HepG2 (cell line): ENCODE results near the gene XRCC2. TPM values are rescaled to one million over a fixed set of nuclear protein-coding genes. Genes with fewer than 3 reads are reported as not detected.
"Not testable (repeated sequence)": the region's sequence is repeated elsewhere in the genome, so short reads cannot be mapped to it uniquely, and the experiment has no call there.

ENCODE experiments used
- ATAC-seq: fragments of 200-7000 bp; cut with Tn5 transposase; 3 replicates; pipeline ENCODE4 v1.9.1; 2020; ENCODE audit warnings: mild to moderate bottlenecking, moderate library complexity
- BruUV-seq: library from RNA; stranded (reverse); fragments of 400-500 nt; replicated peaks from 2 replicates; lab custom pipeline; 2021; lab: Mats Ljungman, UMichigan
- CTCF ChIA-PET: fragments of 300-600 bp; formaldehyde crosslinking; extraction: SDS; loops from one replicate; lab custom pipeline; 2021; ENCODE audit warnings: low total read pairs, inconsistent platforms, low intra/inter-chr PET ratio; lab: Yijun Ruan, JAX
- POLR2A ChIA-PET: fragments of 350-600 bp; sonication (Branson Sonifier 250); formaldehyde crosslinking; loops from one replicate; lab custom pipeline; 2020; ENCODE audit warnings: antibody characterized with exemption, inconsistent platforms; lab: Yijun Ruan, JAX
- DNase-seq: peaks from one replicate; pipeline ENCODE4 v3.0.0-alpha.2; 2015; ENCODE audit warnings: low spot score
- FAIRE-seq: peaks from 3 replicates; lab custom pipeline; 2011; peaks lifted over from hg19 to GRCh38; lab: Jason Lieb, UNC
- H2AFZ ChIP-seq: one replicate; pipeline ENCODE4 v1.6.1; 2011; ENCODE audit warnings: low read length, inconsistent platforms
- H3K27ac ChIP-seq: fragments of 300-600 bp; 3 replicates; pipeline ENCODE4 v1.8.0; 2011; ENCODE audit warnings: mixed run types, mild to moderate bottlenecking, mixed read lengths, low read length, inconsistent platforms; ENCODE audit not compliant: insufficient read depth; ENCODE audit errors: extremely low read length
- H3K27me3 ChIP-seq, 2 experiments: fragments of 200-600 bp in 1 of 2; 2 replicates in 1 of 2; 3 replicates in 1 of 2; pipeline versions ENCODE4 v1.6.0 to v1.8.0; 2011; ENCODE audit warnings: low read length in 2 of 2, mild to moderate bottlenecking in 2 of 2, moderate library complexity in 2 of 2, inconsistent platforms in 1 of 2; ENCODE audit not compliant: insufficient read depth in 2 of 2, control insufficient read depth in 1 of 2
- H3K36me3 ChIP-seq, 2 experiments: fragments of 200-600 bp in 1 of 2; replicated peaks in 1 of 2; 2 replicates in 1 of 2; 3 replicates in 1 of 2; pipeline versions ENCODE4 v1.5.1 to v1.8.0; 2011; ENCODE audit warnings: low read length in 2 of 2, inconsistent platforms in 1 of 2; ENCODE audit not compliant: insufficient read depth in 2 of 2, control insufficient read depth in 1 of 2
- H3K4me1 ChIP-seq: 2 replicates; pipeline ENCODE4 v1.5.1; 2012; ENCODE audit warnings: low read length, inconsistent platforms; ENCODE audit not compliant: insufficient read depth
- H3K4me2 ChIP-seq: 2 replicates; pipeline ENCODE4 v1.6.0; 2011; ENCODE audit warnings: low read depth, low read length, inconsistent platforms
- H3K4me3 ChIP-seq, 3 experiments: fragments of 200-600 bp in 1 of 3; sonication (generic), shearing (Covaris generic) in 1 of 3; replicated peaks in 1 of 3; 2 replicates each; pipeline ENCODE4 v1.5.1; 2011 to 2016; ENCODE audit warnings: low read length in 3 of 3, inconsistent platforms in 2 of 3, low read depth in 2 of 3, mild to moderate bottlenecking in 2 of 3, control low read depth in 1 of 3, mixed read lengths in 1 of 3; ENCODE audit not compliant: insufficient read depth in 1 of 3
- H3K79me2 ChIP-seq: one replicate; pipeline ENCODE4 v1.6.1; 2011; ENCODE audit warnings: low read length, inconsistent platforms; ENCODE audit not compliant: insufficient read depth
- H3K9ac ChIP-seq: 2 replicates; pipeline ENCODE4 v1.6.0; 2011; ENCODE audit warnings: mild to moderate bottlenecking, low read depth, low read length, inconsistent platforms; ENCODE audit not compliant: insufficient read depth
- H3K9me3 ChIP-seq: 2 replicates; pipeline ENCODE4 v1.5.1; 2012; ENCODE audit warnings: mild to moderate bottlenecking, low read length
- H4K20me1 ChIP-seq: 2 replicates; pipeline ENCODE4 v1.6.0; 2011; ENCODE audit warnings: inconsistent platforms, mild to moderate bottlenecking, low read length, moderate library complexity; ENCODE audit not compliant: insufficient read depth
- ARID5B ChIP-seq: IDR thresholded peaks from 2 replicates; pipeline ENCODE4 v1.4.0; 2020; ENCODE audit warnings: mild to moderate bottlenecking, missing genetic modification reagents
- BCL3 ChIP-seq: sonication (generic); formaldehyde crosslinking; IDR thresholded peaks from 2 replicates; pipeline ENCODE4 v1.5.1; 2020; ENCODE audit warnings: mild to moderate bottlenecking, missing genetic modification reagents, moderate library complexity
- CSRNP1 ChIP-seq: sonication (generic); formaldehyde crosslinking; IDR thresholded peaks from 2 replicates; pipeline ENCODE4 v1.8.1; 2023; ENCODE audit warnings: mild to moderate bottlenecking, missing genetic modification reagents
- GATAD2A ChIP-seq: IDR thresholded peaks from 2 replicates; pipeline ENCODE4 v1.6.1; 2016
- HNRNPK ChIP-seq: fragments of 200-400 bp; formaldehyde crosslinking; IDR thresholded peaks from 2 replicates; pipeline ENCODE4 v1.6.1; 2018; ENCODE audit warnings: low read length, low read depth, moderate library complexity, mild to moderate bottlenecking; ENCODE audit not compliant: poor library complexity, severe bottlenecking
- PCBP1 ChIP-seq: fragments of 200-400 bp; formaldehyde crosslinking; IDR thresholded peaks from 2 replicates; pipeline ENCODE4 v1.6.1; 2017; ENCODE audit warnings: mild to moderate bottlenecking, low read depth, low read length, borderline replicate concordance
- PCBP2 ChIP-seq: fragments of 200-400 bp; formaldehyde crosslinking; optimal IDR thresholded peaks from 2 replicates; pipeline ENCODE3; 2018; ENCODE audit warnings: low read length, low read depth; ENCODE audit not compliant: poor library complexity, severe bottlenecking
- ZBTB20 ChIP-seq: sonication (generic); formaldehyde crosslinking; IDR thresholded peaks from 2 replicates; pipeline ENCODE4 v1.8.1; 2023; ENCODE audit warnings: missing genetic modification reagents, low read depth, mild to moderate bottlenecking, borderline replicate concordance
- ZNF788 ChIP-seq: sonication (generic); formaldehyde crosslinking; IDR thresholded peaks from 2 replicates; pipeline ENCODE4 v1.5.0; 2020; ENCODE audit warnings: mild to moderate bottlenecking, missing genetic modification reagents, borderline replicate concordance
- WGBS: methylation state at CpG from one replicate; pipeline ENCODE4 v1.1.6; 2017; ENCODE audit warnings: low lambda C conversion rate; 5-methylcytosine and 5-hydroxymethylcytosine counted together
- in situ Hi-C: cut with HindIII; loops from 2 replicates; pipeline ENCODE4 v1.10.0; 2017; ENCODE audit warnings: low pct_unique_long_range_greater_than_20kb; ENCODE audit not compliant: extremely low pct_ligation_motif_present
- intact Hi-C: fragments of 100-400 bp; cut with micrococcal nuclease; formaldehyde crosslinking; loops from one replicate; pipeline ENCODE4 v1.10.0; 2022; ENCODE audit not compliant: unreplicated experiment
- polyA plus RNA-seq, 8 experiments: library from polyadenylated mRNA; depleted of rRNA in 3 of 8; stranded (reverse) in 7 of 8; unstranded in 1 of 8; fragments of >200 nt; fragmentation: Illumina TruSeq in 4 of 8; extraction: Trizol in 4 of 8; gene quantifications; 2 replicates each; pipeline versions ENCODE4 v1.2.1 to v1.2.3, GENCODE V29; 2011 to 2016; ENCODE audit warnings: low read depth in 4 of 8, missing spikeins in 1 of 8, mixed read lengths in 1 of 8; ENCODE audit not compliant: insufficient read depth in 1 of 8
- total RNA-seq, 5 experiments: library from RNA; depleted of rRNA; stranded (reverse); fragments of >200 nt; fragmentation: Illumina TruSeq; extraction: Trizol; gene quantifications; 2 replicates each; pipeline ENCODE4 v1.2.3, GENCODE V29; 2016; ENCODE audit warnings: low read depth in 1 of 5

Gene XRCC2
- total and polyA plus RNA-seq, 2 of the 13 experiments (the other 11 are each of a cell fraction or from before 2014, with no cell fraction given), result 3.8 to 14.5 TPM

DNA sequence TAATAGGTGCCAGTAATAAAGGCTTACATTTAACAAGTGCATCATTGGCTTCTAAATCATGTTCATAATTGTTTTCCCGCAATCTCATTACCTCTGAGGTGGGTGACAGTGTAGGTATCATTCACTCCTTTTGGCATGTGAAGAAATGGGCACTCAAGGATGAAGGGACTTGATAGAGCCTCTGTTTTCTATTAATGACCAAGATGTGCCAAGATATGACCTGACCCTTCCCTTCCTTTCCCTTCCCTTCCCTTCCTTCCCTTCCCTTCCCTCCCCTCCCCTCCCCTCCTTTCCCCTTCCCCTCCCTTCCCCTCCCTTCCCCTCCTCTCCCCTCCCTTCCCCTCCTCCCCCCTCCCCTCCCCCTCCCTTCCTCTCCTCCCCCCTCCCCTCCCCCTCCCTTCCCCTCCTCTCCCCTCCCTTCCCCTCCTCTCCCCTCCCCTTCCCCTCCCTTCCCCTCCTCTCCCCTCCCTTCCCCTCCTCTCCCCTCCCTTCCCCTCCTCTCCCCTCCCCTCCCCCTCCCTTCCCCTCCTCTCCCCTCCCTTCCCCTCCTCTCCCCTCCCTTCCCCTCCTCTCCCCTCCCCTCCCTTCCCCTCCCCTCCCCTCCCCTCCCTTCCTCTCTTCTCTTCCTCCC, 36.6 kb upstream of the XRCC2 start:
- in situ Hi-C loops, H3K79me2 ChIP-seq, H3K4me2 ChIP-seq, H3K27me3 ChIP-seq, H3K9ac ChIP-seq, H2AFZ ChIP-seq, intact Hi-C loops, H3K27ac ChIP-seq, BruUV-seq, H3K4me3 ChIP-seq, FAIRE-seq, H3K36me3 ChIP-seq, CTCF ChIA-PET, POLR2A ChIA-PET, H3K9me3 ChIP-seq, ATAC-seq, H4K20me1 ChIP-seq, DNase-seq: not testable (repeated sequence)
- peaks cover 12% of the 10 kb centered on the region for H3K4me1 ChIP-seq
- whole genome bisulfite sequencing, result 0% methylated on average over 1 of the region's 1 CpG
- TF ChIP-seq PCBP2 (peak; percentile 84), HNRNPK (peak; percentile 88), PCBP1 (peak; percentile 75; the same call in 1 of the 2 replicates)

- 65% methylated on average over 9 of the region's 9 CpGs for WGBS
- H3K9me3 ChIP-seq, result no peaks in the 10 kb centered on the region
- intact Hi-C loops (loop anchor here (2.0 kb wide), 1 partner anchor 111 kb away; no protein-coding TSS in a partner anchor), in situ Hi-C loops (no loop called here)
- ChIA-PET CTCF (no interaction called here), POLR2A (no interaction called here)
- H3K79me2 ChIP-seq, result no peaks in the 10 kb centered on the region
- no peak for FAIRE-seq
- peak; percentile 53 for ATAC-seq
- H3K36me3 ChIP-seq, result no peaks in the 10 kb centered on the region
- no peak for DNase-seq
- H3K4me1 ChIP-seq, result peaks cover 12% of the 10 kb centered on the region
- no peaks in the 10 kb centered on the region for H4K20me1 ChIP-seq
- H3K27me3 ChIP-seq, result no peaks in the 10 kb centered on the region
- H3K4me3 ChIP-seq, result peak overlapping the region in 2 of 3 experiments; percentile 17 to 25; a peak in 3 of 6 replicates
- no peak overlapping the region for H3K9ac ChIP-seq
- H2AFZ ChIP-seq, result no peak overlapping the region
- peak overlapping the region; percentile 50 for H3K4me2 ChIP-seq
- no TSS peak for BruUV-seq
- H3K27ac ChIP-seq, result no peak overlapping the region
- TF ChIP-seq ZNF788 (CRISPR knock-in tag) (no peak), CSRNP1 (CRISPR knock-in tag) (no peak), BCL3 (CRISPR knock-in tag) (no peak), ARID5B (CRISPR knock-in tag) (no peak), PCBP1 (no peak), GATAD2A (CRISPR knock-in tag) (no peak), ZBTB20 (no peak)
These were observed 35.6 kb upstream of the XRCC2 start for GRCh38 chr7:152711444-152711944.
